ENCODE measurements around the gene ALG12.
A peak's percentile ranks its signal among the peaks of the same experiment; 100 is the strongest.

The ALG12 gene

DNA sequence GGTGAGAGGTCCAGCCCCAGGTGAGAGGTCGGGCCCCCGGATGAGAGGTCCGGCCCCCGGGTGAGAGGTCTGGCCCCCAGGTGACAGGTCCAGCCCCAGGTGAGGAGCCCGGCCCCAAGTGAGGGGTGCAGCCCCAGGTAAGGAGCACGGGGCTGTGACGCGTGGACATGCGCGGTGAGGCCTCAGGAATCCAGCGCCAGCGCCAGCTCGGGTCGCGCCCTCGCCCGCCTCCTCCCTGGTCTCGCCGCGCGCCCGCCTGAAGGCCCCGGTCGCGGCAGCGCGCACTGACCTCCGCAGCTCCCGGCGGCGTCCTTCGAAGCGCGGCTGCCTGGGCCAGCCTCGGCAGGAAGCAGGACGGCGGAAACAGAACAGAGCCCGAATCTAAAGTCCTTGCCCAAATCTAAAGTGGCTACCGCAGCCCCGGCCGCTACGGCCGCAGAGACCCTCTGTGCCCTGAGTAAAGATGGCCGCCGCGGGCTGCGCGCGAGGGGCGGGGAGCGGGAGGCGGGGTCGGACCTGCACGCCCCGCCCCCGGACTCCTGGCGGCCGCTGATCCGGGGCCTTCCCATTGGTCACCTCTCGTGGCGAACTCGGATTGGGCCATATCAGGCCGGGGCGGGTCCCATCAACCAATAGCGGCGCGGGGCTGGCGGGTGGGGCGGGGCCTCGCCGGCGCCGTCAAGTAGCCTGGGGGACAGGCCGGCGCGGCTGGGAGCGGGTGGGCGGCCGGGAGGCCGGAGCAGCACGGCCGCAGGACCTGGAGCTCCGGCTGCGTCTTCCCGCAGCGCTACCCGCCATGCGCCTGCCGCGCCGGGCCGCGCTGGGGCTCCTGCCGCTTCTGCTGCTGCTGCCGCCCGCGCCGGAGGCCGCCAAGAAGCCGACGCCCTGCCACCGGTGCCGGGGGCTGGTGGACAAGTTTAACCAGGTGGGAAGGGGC lies at the start of gene ALG12, which contains the start of gene CRELD2:
ALG12 (minus strand) TSS at position 465 of the 937 bp plus-strand sequence. CDS start 4,673 bp downstream, outside the sequence.
CRELD2 (plus strand) TSS at position 661 of the 937 bp plus-strand sequence; CDS start at position 797, 136 bp downstream.
- ChIA-PET CTCF (no interaction called here), POLR2A (ENCODE audit: low non-redundant PET) (no interaction called here)
- no peak for TF ChIP-seq CTCF (conservative IDR thresholded peaks at IDR 0.05; ENCODE audit: low read depth)
- peak; percentile 97 for DNase-seq (ENCODE audit: low spot score)
- peak within 1 kb of the TSS; percentile 90 for H3K27ac ChIP-seq

DNA sequence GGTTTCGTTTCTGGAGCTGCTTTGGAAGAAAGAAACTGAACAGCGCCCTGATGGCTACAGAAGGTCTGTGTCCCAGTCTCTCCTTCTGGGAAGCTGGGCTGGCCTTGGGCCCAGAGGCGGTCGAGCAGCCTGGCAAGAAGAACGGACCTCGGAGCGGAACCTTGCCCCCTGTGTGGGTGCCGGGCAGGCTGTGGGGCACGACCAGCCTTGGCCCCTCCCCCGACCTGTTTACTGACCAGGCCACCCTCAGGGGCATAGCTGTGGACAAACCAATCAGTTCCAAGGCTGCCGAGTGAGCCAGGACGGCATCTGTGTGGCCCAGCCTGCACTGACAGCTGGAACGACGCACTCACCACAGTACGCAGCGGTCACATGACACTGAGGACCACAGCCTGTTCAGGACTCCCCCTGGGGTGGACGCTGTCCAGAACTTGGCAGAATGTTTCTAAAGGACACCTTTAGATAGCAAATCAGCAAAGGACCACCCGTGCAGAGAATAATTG lies 49.5 kb upstream of the ALG12 start:
- peak overlapping the region; percentile 92 for H3K27ac ChIP-seq
- POLR2A ChIA-PET (ENCODE audit: low non-redundant PET), result no interaction called here
- DNase-seq (ENCODE audit: low spot score), result no peak
- CTCF ChIA-PET, result interaction anchor here (0.8 kb wide), 1 partner anchor 37 kb away, joined by 3 read pairs; no protein-coding TSS in a partner anchor
- no peak for TF ChIP-seq CTCF (conservative IDR thresholded peaks at IDR 0.05; ENCODE audit: low read depth)

DNA sequence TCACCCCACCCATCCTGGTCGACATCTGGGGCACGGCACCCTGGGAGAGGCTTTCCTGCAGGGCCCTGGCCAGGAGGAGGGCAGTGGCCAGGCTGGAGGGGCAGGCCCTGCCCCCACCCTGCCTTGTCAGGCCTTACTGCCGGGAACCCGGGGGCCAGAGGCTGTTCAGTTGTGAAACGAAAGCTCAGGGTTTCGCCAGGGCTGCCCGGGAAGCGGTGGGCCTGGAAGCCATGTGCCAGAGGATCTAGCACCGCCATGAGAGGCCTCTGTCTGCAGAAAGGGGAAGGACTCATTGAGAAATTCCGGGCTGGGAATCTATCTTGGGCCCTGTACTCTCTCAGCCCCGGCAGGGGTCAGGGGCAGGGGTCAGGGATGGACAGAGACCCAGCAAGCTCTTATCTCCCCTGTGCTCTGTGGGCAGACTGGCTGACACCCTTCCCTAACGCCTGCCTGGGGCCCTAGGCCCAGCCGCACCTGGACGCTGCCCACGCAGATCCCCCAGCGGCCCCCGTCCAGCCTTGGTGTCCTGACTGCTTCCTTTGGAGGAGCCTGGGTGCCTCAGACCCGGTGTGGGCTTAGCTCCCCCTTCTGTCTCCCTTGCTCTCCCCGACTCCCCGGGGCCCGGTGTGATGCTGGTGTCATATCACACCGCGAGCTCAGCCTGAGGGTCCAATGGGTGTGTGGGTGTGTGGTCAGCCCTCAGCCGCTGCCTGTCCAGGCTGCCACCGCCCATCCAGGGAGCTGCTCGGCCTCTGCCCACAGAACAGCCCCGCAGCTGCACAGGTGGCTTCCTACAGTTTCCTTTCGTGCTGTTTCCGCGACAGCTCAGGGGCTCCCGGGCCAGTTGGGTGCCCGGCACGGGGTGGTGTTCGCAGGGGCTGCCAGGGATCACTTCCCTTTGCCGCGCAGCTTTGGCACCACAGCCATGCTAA lies 48.8 kb upstream of the ALG12 start:
- ChIA-PET CTCF (interaction anchor here (0.5 kb wide), 1 partner anchor 15 kb away, joined by 6 read pairs; no protein-coding TSS in a partner anchor), POLR2A (ENCODE audit: low non-redundant PET) (no interaction called here)
- peak overlapping the region; percentile 92 for H3K27ac ChIP-seq

GRCh38 chr22:49966041-49966773 lies 48.0 kb upstream of the ALG12 start:
- DNase-seq (ENCODE audit: low spot score), result no peak
- TF ChIP-seq CTCF (conservative IDR thresholded peaks at IDR 0.05; ENCODE audit: low read depth), result no peak
- POLR2A ChIA-PET (ENCODE audit: low non-redundant PET), result no interaction called here
- CTCF ChIA-PET, result no interaction called here
- H3K27ac ChIP-seq, result peak overlapping the region; percentile 92

More for the DNA sequence above, 48.8 kb upstream of the ALG12 start:
- DNase-seq (ENCODE audit: low spot score), result no peak
- TF ChIP-seq CTCF (conservative IDR thresholded peaks at IDR 0.05; ENCODE audit: low read depth), result no peak

DNA sequence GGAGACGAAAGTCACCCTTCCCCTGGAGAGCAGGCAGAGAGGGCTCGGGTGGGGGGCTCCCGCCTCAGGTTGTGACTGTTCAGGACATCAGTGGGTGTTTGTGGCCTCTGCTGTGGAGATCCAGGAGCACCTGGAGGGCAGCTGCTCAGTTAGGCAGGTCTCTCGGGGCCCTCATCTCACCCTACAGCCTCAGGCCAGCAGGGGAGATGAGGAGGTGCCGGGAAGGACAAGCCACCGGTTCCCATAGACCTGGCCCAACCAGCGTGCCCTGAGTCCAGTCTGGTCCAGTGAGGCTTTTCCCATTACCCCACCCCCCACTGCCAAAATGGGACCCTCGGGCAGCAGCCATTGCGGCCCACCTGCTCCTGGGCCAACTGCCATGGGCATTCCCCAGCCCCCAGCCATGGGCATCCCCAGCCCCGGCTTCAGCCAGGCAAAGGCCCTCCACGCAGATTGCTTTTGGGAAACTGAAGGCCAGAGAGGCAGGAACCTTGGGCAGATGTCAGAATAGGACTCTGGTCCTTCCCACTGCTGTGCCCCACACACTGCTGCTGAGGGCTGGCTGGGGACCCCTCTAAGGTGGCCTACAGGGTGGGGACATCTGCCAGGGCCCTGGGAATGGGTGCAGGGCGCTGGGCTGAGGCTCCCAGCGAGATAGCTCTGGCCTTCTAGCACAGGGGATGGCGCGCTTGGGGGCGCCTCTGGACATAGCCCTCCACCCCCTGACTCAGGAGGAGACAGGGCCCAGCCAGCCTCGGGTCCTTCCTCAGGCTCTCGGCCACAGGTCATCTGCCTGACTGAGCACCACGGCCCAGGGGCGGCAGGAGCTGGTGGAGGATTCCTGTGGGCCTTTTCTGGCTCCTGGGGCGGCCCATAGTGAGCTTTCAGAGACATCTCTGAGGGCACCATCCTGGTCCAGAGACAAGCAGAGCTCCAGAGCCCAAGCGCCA lies 47.1 kb upstream of the ALG12 start:
- DNase-seq (ENCODE audit: low spot score), result no peak
- POLR2A ChIA-PET (ENCODE audit: low non-redundant PET), result no interaction called here
- no peak for TF ChIP-seq CTCF (conservative IDR thresholded peaks at IDR 0.05; ENCODE audit: low read depth)
- H3K27ac ChIP-seq, result peak overlapping the region; percentile 92
- CTCF ChIA-PET, result no interaction called here
